ENCODE results near the gene ABHD10. TPM values are rescaled to one million over a fixed set of nuclear protein-coding genes. Genes with fewer than 3 reads are reported as not detected.

Gene ABHD10
- total RNA-seq, 1 donor from 2014 or later = 22.6 TPM

DNA sequence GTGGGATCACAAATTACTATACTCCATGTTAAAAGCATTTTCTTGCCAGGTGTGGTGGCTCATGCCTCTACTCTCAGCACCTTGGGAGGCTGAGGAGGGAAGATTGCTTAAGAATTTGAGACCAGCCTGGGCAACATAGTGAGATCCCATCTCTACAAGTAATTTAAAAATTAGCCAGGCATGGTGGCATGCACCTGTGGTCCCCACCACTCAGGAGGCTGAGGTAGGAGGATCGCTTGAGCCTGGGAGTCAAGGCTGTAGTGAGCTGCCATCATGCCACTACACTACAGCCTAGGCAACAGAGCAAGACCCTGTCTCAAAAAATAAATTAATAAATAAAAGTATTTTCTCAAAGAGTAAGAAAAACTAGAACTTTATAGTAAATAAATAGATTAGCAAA lies 22.9 kb upstream of the ABHD10 start:
- TF ChIP-seq, protein P1, sequence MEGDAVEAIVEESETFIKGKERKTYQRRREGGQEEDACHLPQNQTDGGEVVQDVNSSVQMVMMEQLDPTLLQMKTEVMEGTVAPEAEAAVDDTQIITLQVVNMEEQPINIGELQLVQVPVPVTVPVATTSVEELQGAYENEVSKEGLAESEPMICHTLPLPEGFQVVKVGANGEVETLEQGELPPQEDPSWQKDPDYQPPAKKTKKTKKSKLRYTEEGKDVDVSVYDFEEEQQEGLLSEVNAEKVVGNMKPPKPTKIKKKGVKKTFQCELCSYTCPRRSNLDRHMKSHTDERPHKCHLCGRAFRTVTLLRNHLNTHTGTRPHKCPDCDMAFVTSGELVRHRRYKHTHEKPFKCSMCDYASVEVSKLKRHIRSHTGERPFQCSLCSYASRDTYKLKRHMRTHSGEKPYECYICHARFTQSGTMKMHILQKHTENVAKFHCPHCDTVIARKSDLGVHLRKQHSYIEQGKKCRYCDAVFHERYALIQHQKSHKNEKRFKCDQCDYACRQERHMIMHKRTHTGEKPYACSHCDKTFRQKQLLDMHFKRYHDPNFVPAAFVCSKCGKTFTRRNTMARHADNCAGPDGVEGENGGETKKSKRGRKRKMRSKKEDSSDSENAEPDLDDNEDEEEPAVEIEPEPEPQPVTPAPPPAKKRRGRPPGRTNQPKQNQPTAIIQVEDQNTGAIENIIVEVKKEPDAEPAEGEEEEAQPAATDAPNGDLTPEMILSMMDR (IDR thresholded peaks at IDR 0.05; ENCODE audit: insufficient read depth, low read length, severe bottlenecking) = no peak
- FAIRE-seq = no peak
- H3K36me3 ChIP-seq (ENCODE audit: control insufficient read depth, insufficient read depth, low read length) = peaks cover 10% of the 10 kb centered on the region

DNA sequence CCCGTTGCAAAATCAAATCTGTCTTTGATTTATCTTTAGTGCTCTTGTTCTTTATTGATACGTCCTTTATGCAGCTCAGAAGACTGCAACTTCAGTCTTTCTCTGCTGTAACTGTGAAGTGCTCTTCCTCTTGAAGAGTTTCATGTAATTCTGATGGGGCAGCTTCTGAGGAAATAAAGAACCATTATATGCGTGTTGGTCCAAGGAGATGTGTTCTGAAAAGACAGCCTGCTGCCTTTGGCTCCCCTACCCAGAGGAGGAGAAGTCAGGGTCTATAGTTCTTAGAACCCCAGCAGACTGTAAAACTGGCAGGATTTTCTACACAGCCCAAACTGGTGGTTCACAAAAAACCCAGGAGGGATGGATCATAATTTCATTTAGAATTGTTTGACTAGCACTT lies 22.4 kb upstream of the ABHD10 start:
- TF ChIP-seq, protein P1 (IDR thresholded peaks at IDR 0.05; ENCODE audit: insufficient read depth, low read length, severe bottlenecking) = no peak
- FAIRE-seq = no peak
- DNase-seq (ENCODE audit: low read depth) = no peak
- Histone ChIP-seq H3K4me3 (ENCODE audit: low read depth, low read length) (no peak overlapping the region), H3K27me3 (ENCODE audit: control insufficient read depth, insufficient read depth, low read length) (no peaks in the 10 kb centered on the region), H3K36me3 (ENCODE audit: control insufficient read depth, insufficient read depth, low read length) (peaks cover 10% of the 10 kb centered on the region)

More for the DNA sequence above, 22.9 kb upstream of the ABHD10 start:
- Histone ChIP-seq H3K27me3 (ENCODE audit: control insufficient read depth, insufficient read depth, low read length) (no peaks in the 10 kb centered on the region), H3K4me3 (ENCODE audit: low read depth, low read length) (no peak overlapping the region)
- DNase-seq (ENCODE audit: low read depth) = no peak

DNA sequence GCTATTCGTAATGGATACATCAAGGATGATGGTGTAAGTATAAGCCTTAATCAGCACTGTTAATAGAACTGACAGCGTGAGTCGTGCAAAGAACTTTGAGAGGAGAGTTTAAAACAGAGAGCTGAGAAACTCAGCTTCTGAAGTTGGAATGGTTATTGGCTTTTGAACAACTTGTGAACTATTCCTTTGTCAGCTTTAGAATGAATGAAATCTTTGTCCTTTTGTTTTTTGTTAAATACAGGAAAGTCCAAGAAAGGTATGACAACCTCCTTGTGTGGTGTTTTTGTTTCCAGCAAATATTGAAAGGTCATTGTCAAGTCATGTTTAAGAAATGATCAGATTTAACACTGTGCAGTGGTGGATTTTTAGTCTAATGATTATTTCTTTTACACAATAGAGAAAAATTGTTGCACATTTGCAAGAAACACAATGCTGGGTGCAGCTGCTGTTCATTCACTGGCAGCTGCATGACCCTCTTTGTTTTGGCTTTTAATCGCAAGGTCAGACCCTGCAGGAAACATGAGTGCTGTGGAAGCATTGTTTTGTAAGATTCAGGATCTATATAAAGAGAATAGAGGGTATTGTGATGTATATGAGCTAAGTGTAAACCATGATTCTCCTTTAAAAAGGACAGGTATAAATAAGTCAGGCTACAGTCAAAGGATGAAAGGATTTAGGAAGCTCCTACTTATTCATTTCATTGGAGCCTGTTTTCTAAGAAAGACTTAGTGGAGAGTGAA lies 21.7 kb upstream of the ABHD10 start:
- no peak overlapping the region for H3K4me3 ChIP-seq (ENCODE audit: low read depth, low read length)
- FAIRE-seq (no peak), DNase-seq (ENCODE audit: low read depth) (no peak)
- TF ChIP-seq, protein P1 (IDR thresholded peaks at IDR 0.05; ENCODE audit: insufficient read depth, low read length, severe bottlenecking) = no peak
- H3K27me3 ChIP-seq (ENCODE audit: control insufficient read depth, insufficient read depth, low read length) = no peaks in the 10 kb centered on the region
- peaks cover 10% of the 10 kb centered on the region for H3K36me3 ChIP-seq (ENCODE audit: control insufficient read depth, insufficient read depth, low read length)

DNA sequence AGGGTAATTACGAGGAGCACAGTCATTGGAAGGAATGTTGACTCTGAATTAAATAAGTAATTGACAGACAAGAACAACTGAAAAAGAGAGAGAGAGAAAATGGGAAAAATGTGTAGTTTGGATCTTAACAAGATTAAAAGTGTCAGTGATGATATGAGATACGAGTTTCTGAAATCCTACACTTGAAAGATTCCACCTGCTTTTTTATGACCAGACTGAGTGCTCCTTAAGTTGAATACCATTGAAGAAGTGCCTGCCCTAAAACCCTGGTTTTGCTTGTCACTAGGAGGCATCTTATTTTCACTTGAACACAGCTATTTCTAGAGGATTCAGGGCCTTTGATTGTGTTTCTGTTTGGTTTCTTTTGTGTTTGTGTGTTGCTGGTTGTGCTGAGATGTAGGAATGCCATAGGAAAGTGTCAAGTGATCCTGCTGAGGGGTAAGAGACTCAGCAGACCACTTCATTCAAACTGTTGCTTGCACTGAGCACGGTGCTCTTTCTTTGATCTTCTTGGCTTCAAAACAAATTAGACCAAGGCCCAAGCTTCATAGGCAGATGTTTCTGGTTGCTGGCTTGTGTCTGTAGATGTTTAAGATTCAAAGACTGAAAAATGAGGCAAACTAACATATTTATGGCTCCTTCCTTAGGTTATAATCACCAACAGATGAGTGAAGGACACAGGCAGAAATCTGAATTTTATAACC lies 17.2 kb upstream of the ABHD10 start:
- FAIRE-seq (no peak), DNase-seq (ENCODE audit: low read depth) (no peak)
- Histone ChIP-seq H3K4me3 (ENCODE audit: low read depth, low read length) (no peak overlapping the region), H3K36me3 (ENCODE audit: control insufficient read depth, insufficient read depth, low read length) (peaks cover 9% of the 10 kb centered on the region), H3K27me3 (ENCODE audit: control insufficient read depth, insufficient read depth, low read length) (no peaks in the 10 kb centered on the region)
- TF ChIP-seq, protein P1 (IDR thresholded peaks at IDR 0.05; ENCODE audit: insufficient read depth, low read length, severe bottlenecking) = no peak

DNA sequence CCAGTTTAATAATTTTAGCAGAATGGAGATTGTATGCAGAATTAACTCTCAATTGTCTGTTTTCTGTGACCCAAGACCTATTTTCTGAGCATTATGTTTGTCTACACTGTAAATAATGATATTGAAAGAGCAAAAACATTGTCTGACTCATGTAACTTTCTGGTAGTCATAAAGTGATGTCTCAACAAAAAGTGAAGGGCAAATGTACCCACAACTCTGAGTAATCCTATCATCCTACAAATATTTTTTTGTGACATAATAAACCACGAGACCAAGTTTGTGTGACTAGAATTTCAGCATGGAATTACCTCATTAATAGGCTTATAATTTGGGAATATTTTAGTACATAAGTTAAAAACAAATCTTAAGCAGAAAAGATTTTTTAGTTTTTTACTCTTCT lies 15.4 kb upstream of the ABHD10 start:
- Histone ChIP-seq H3K36me3 (ENCODE audit: control insufficient read depth, insufficient read depth, low read length) (peaks cover 9% of the 10 kb centered on the region), H3K27me3 (ENCODE audit: control insufficient read depth, insufficient read depth, low read length) (no peaks in the 10 kb centered on the region), H3K4me3 (ENCODE audit: low read depth, low read length) (no peak overlapping the region)
- DNase-seq (ENCODE audit: low read depth) = peak; percentile 93
- TF ChIP-seq, protein P1 (IDR thresholded peaks at IDR 0.05; ENCODE audit: insufficient read depth, low read length, severe bottlenecking) = no peak
- FAIRE-seq = no peak

Data from bronchial epithelial cell (primary cell).